ENCODE data around the gene LMTK3. TPM values are rescaled to one million over a fixed set of nuclear protein-coding genes. Genes with fewer than 3 reads are reported as not detected.

The LMTK3 gene
- total and polyA plus RNA-seq, 2 of the 4 experiments (the other 2 are of a cell fraction) = 0.18 to 0.87 TPM

DNA sequence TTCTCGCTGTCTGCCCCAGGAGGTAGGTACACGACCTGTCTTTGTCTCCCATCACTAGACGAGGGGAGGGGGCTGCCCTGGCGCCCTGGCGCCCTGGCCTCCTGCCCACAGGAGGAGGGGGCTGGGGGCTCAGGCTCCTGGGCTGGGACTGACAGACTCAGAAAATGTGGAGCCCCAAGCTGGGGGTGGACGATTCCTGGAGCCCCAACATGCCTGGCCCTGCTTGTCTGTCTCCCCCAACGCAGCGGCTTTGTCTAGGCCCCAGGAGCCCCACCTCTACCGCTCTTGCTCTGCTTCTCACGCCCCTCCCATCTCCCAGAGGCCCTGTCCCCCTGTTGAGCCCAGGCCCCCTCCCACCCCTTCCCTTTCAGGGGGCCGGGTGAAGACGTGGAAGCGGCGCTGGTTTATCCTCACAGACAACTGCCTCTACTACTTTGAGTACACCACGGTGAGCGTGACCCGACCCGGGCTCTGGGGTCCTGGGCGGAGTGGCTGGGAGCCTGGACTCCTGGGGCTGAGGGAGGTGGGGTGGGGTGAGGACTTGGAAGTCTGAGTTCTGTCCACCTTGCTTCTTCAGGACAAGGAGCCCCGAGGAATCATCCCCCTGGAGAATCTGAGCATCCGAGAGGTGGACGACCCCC is 33.8 kb downstream of the LMTK3 start:
- no peak overlapping the region for H2AK9ac ChIP-seq (replicated peaks; ENCODE audit: low read depth, low read length, poor library complexity)
- H3K4me2 ChIP-seq (ENCODE audit: low read depth, low read length) = no peak overlapping the region
- H3K4me3 ChIP-seq (ENCODE audit: insufficient read depth, low read depth, low read length) = no peak overlapping the region
- ATAC-seq (ENCODE audit: low read depth) (no peak), DNase-seq (no peak)
- no peak overlapping the region for H2BK20ac ChIP-seq (ENCODE audit: low read depth, low read length)
- no peak overlapping the region for H3K27ac ChIP-seq (ENCODE audit: insufficient read depth, low read length)
- peaks cover 61% of the 10 kb centered on the region for H3K36me3 ChIP-seq (ENCODE audit: control insufficient read depth, insufficient read depth, low read length)
- no peak overlapping the region for H3K4ac ChIP-seq (ENCODE audit: low read depth, low read length)
- H2BK120ac ChIP-seq (ENCODE audit: low read depth, low read length) = no peak overlapping the region
- ChIA-PET POLR2A (ENCODE audit: unreplicated experiment) (no interaction called here), CTCF (no interaction called here)
- H3K14ac ChIP-seq (replicated peaks; ENCODE audit: low read depth, low read length) = no peak overlapping the region
- WGBS, 2 experiments (ENCODE audit: extremely low coverage in 2 of 2, insufficient read length in 1 of 2) = no CpG with 5 or more reads among the region's 22 CpGs
- H3K9me1 ChIP-seq (ENCODE audit: insufficient read depth, low read length) = peaks cover 12% of the 10 kb centered on the region
- H3K4me1 ChIP-seq (ENCODE audit: control insufficient read depth, insufficient read depth, low read length) = peaks cover 15% of the 10 kb centered on the region
- no peak overlapping the region for H3K18ac ChIP-seq (ENCODE audit: low read depth, low read length)
- H3K9ac ChIP-seq (ENCODE audit: low read depth, low read length) = no peak overlapping the region
- no peak overlapping the region for H2BK5ac ChIP-seq (ENCODE audit: low read depth, low read length, poor library complexity, severe bottlenecking)
- intact Hi-C loops (cut with micrococcal nuclease) = no loop called here
- peaks cover 44% of the 10 kb centered on the region for H4K20me1 ChIP-seq (ENCODE audit: insufficient read depth, low read length)
- H3K9me3 ChIP-seq (ENCODE audit: control insufficient read depth, insufficient read depth, low read length) = no peaks in the 10 kb centered on the region
- no peak overlapping the region for H3K23ac ChIP-seq (ENCODE audit: low read depth, low read length)
- BruUV-seq (replicated peaks) = no TSS peak
- no peak for TF ChIP-seq FOS (IDR thresholded peaks at IDR 0.05; ENCODE audit: low read depth, low read length)
- TF ChIP-seq MAFK (IDR thresholded peaks at IDR 0.05; ENCODE audit: low read depth, low read length) = no peak
- TF ChIP-seq, protein P1, sequence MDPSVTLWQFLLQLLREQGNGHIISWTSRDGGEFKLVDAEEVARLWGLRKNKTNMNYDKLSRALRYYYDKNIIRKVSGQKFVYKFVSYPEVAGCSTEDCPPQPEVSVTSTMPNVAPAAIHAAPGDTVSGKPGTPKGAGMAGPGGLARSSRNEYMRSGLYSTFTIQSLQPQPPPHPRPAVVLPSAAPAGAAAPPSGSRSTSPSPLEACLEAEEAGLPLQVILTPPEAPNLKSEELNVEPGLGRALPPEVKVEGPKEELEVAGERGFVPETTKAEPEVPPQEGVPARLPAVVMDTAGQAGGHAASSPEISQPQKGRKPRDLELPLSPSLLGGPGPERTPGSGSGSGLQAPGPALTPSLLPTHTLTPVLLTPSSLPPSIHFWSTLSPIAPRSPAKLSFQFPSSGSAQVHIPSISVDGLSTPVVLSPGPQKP (IDR thresholded peaks at IDR 0.05; ENCODE audit: borderline replicate concordance, low read depth, low read length) = no peak
- TF ChIP-seq SMC3 (IDR thresholded peaks at IDR 0.05; ENCODE audit: low read depth, low read length) = no peak
- no peak for TF ChIP-seq CHD1 (IDR thresholded peaks at IDR 0.05; ENCODE audit: low read depth, low read length)
- TF ChIP-seq RFX5 (IDR thresholded peaks at IDR 0.05; ENCODE audit: low read depth, low read length) = no peak
- no peak for TF ChIP-seq RAD21 (IDR thresholded peaks at IDR 0.05; ENCODE audit: low read length)
- TF ChIP-seq BHLHE40 (IDR thresholded peaks at IDR 0.05; ENCODE audit: low read depth, low read length) = no peak
- no peak for TF ChIP-seq RCOR1 (IDR thresholded peaks at IDR 0.05; ENCODE audit: insufficient replicate concordance, low read length)
- TF ChIP-seq MXI1 (IDR thresholded peaks at IDR 0.05; ENCODE audit: borderline replicate concordance, low read depth, low read length) = no peak
- TF ChIP-seq, protein P2, sequence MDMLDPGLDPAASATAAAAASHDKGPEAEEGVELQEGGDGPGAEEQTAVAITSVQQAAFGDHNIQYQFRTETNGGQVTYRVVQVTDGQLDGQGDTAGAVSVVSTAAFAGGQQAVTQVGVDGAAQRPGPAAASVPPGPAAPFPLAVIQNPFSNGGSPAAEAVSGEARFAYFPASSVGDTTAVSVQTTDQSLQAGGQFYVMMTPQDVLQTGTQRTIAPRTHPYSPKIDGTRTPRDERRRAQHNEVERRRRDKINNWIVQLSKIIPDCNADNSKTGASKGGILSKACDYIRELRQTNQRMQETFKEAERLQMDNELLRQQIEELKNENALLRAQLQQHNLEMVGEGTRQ (IDR thresholded peaks at IDR 0.05; ENCODE audit: low read depth, low read length) = no peak
- no peak for TF ChIP-seq NFE2L2 (IDR thresholded peaks at IDR 0.05; ENCODE audit: low read depth, low read length)
- H4K91ac ChIP-seq (ENCODE audit: insufficient read depth, low read depth, low read length) = no peak overlapping the region
- H2BK15ac ChIP-seq (ENCODE audit: low read depth, low read length) = no peak overlapping the region
- no peak overlapping the region for H2AK5ac ChIP-seq (ENCODE audit: low read depth, low read length)
- no peak overlapping the region for H3K56ac ChIP-seq (ENCODE audit: extremely low read depth, insufficient read depth, low read length)
- no peaks in the 10 kb centered on the region for H3K27me3 ChIP-seq (ENCODE audit: control insufficient read depth, insufficient read depth, low read length)
- H4K5ac ChIP-seq (ENCODE audit: low read depth, low read length) = no peak overlapping the region
- H2AFZ ChIP-seq (replicated peaks; ENCODE audit: low read length, poor library complexity) = no peak overlapping the region
- H4K8ac ChIP-seq (ENCODE audit: low read depth in 2 of 2, low read length in 2 of 2) = no peak overlapping the region
- dilution Hi-C loops (cut with HindIII; ENCODE audit: low sequenced_read_pairs, unreplicated experiment) = no loop called here
- in situ Hi-C loops (cut with MboI; ENCODE audit: low sequenced_read_pairs) = no loop called here
- peaks cover 9 to 39% of the 10 kb centered on the region in 2 experiments; a peak in 2 of 4 replicates for H3K79me1 ChIP-seq (ENCODE audit: low read depth in 1 of 2, low read length in 2 of 2)

All from IMR-90 (cell line).